Upper lobe of right lung (tissue), 1 donor: Measurements from ENCODE around the gene GSK3A. TPM values are rescaled to one million over a fixed set of nuclear protein-coding genes. Genes with fewer than 3 reads are reported as not detected.

ENCODE experiments used
- ATAC-seq: fragments of 200-7000 bp; cut with Tn5 transposase; one replicate; pipeline ENCODE4 v1.9.1; 2020; ENCODE audit warnings: mild to moderate bottlenecking, moderate library complexity
- DNase-seq: peaks from one replicate; pipeline ENCODE4 v3.0.0-alpha.2; 2020
- H3K27ac ChIP-seq: fragments of 200-600 bp; one replicate; pipeline ENCODE4 v1.8.0; 2022
- H3K27me3 ChIP-seq: fragments of 200-600 bp; one replicate; pipeline ENCODE4 v1.8.0; 2022; ENCODE audit warnings: mild to moderate bottlenecking
- H3K36me3 ChIP-seq: fragments of 200-600 bp; one replicate; pipeline ENCODE4 v1.8.0; 2022
- H3K4me1 ChIP-seq: fragments of 200-600 bp; one replicate; pipeline ENCODE4 v1.8.0; 2022
- H3K4me3 ChIP-seq: fragments of 200-600 bp; one replicate; pipeline ENCODE4 v1.8.0; 2022; ENCODE audit warnings: mild to moderate bottlenecking
- H3K9me3 ChIP-seq: fragments of 200-600 bp; one replicate; pipeline ENCODE4 v1.8.0; 2022
- intact Hi-C: fragments of 100-400 bp; cut with DNase I; formaldehyde crosslinking; loops from one replicate; pipeline ENCODE4 v1.11.0; 2022
- total RNA-seq: library from RNA; stranded (reverse); fragmentation: NEBNext Ultra II Directional; extraction: Animal tissue kit (Norgen Biotek cat#: 25700); gene quantifications from one replicate; pipeline ENCODE4 v1.2.1, GENCODE V29; 2021
- TF ChIP-seq, protein P1 (sequence below): fragments of 200-600 bp; IDR thresholded peaks from one replicate; pipeline ENCODE4 v1.8.0; 2022; ENCODE audit warnings: antibody characterized with exemption
- donor health status: DM: no; HTN: yes; CAD: no; lungs with severe emphysema.

Gene GSK3A
- total RNA-seq, 1 donor from 2014 or later, result 38.7 TPM

DNA sequence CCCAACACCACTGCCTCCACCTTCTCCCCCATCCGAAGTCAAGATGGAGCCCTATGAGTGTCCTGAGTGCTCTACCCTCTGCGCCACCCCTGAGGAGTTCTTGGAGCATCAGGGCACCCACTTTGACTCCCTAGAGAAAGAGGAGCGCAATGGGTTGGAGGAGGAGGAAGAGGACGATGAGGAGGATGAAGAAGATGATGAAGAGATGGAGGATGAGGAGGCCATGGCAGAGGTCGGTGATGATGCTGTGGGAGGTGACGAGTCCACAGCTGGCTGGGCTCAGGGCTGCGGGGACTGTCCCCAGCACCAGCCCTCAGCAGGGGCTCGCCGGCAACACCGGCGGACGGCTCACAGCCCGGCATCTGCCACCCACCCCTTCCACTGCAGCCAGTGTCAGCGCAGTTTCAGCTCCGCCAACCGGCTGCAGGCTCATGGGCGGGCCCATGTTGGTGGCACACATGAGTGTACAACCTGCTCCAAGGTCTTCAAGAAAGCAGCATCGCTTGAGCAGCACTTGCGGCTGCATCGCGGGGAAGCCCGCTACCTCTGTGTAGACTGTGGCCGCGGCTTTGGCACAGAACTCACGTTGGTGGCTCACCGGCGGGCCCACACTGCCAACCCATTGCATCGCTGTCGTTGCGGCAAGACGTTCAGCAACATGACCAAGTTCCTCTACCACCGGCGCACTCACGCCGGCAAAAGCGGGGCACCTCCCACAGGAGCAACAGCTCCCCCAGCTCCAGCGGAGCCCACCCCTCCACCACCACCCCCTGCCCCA is 17.3 kb downstream of the GSK3A start:
- intact Hi-C loops, result no loop called here
- no peak for DNase-seq
- peaks cover 37% of the 10 kb centered on the region for H3K36me3 ChIP-seq

DNA sequence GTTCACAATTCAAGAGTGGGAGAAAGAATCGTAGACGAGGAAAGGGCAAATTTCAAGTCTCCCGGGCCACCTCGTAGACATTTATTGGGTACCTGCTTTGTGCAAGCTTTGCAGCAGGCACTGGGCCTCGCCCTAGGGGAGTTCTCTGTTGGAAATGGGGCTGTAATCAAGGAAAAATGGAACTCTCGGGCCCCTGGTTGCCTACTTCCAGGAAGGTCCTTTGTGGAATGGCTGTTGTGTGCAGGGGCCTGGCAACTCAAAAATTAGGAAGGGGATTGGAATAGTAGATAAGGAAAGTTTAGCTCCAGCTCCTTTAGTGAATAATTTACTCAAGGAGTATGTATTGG is 21.7 kb downstream of the GSK3A start:
- Histone ChIP-seq H3K4me3 (peak overlapping the region; percentile 76), H3K36me3 (peaks cover 17% of the 10 kb centered on the region), H3K27me3 (no peaks in the 10 kb centered on the region), H3K9me3 (no peaks in the 10 kb centered on the region), H3K27ac (peak overlapping the region; percentile 72), H3K4me1 (peaks cover 31% of the 10 kb centered on the region)
- DNase-seq (no peak), ATAC-seq (no peak)
- intact Hi-C loops, result no loop called here
- TF ChIP-seq, protein P1, sequence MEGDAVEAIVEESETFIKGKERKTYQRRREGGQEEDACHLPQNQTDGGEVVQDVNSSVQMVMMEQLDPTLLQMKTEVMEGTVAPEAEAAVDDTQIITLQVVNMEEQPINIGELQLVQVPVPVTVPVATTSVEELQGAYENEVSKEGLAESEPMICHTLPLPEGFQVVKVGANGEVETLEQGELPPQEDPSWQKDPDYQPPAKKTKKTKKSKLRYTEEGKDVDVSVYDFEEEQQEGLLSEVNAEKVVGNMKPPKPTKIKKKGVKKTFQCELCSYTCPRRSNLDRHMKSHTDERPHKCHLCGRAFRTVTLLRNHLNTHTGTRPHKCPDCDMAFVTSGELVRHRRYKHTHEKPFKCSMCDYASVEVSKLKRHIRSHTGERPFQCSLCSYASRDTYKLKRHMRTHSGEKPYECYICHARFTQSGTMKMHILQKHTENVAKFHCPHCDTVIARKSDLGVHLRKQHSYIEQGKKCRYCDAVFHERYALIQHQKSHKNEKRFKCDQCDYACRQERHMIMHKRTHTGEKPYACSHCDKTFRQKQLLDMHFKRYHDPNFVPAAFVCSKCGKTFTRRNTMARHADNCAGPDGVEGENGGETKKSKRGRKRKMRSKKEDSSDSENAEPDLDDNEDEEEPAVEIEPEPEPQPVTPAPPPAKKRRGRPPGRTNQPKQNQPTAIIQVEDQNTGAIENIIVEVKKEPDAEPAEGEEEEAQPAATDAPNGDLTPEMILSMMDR, result no peak

More for the DNA sequence above, 17.3 kb downstream of the GSK3A start:
- no peaks in the 10 kb centered on the region for H3K9me3 ChIP-seq
- no peak for ATAC-seq
- TF ChIP-seq, protein P1, result no peak
- no peak overlapping the region for H3K4me3 ChIP-seq
- H3K27ac ChIP-seq, result no peak overlapping the region
- H3K4me1 ChIP-seq, result peaks cover 11% of the 10 kb centered on the region
- no peaks in the 10 kb centered on the region for H3K27me3 ChIP-seq

DNA sequence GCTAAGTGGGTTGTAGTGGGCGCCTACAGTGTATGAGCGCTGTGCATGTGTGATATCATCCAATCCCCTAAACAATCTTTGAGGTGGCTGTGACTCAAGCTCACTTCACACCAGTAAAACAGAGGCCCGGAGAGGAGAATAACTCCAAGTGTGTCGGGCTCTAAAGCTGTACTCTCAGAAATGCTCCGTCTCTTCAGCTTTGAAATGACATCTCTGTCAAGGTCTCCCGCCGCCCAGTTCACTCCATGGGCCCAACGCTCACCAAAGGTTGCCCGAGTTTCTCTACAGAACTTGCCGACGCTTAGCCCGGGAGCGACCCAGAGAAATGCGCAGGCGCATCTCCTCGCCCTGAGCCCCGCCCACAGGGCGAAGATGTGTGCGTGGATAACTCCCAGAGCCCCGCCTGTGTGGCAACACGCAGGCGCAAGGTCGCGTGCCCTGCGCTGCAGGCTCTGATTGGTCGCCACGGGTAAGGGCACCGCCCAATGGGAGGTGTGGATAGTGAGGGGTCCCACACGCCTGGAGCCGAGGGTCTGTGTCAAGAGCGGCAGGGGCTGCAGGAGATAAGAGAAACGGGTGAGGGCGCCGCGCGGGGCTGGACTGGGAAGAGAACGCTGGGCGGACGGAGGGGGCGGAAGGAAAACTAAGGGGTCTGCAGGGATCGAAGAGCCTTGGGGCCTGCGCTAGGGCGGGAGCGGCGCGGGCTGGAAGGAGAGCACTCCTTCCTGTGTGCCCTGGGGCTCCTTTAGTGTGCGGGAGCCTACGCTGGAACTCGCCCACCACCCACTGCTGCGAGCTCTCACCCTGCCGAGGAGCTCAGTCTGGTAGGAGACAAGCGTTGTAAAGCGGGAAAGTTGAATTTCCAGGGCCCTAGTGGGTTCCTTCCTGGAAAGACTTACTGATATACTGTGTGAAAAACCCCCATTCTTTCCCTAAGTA is 22.3 kb downstream of the GSK3A start, which contains the start of gene ZNF526:
Gene ZNF526, plus strand, starts transcription at position 501 of the 939 bp plus-strand sequence. CDS start 4,092 bp downstream, outside the sequence.
- TF ChIP-seq, protein P1, result no peak
- Histone ChIP-seq H3K36me3 (peaks cover 13% of the 10 kb centered on the region), H3K9me3 (no peaks in the 10 kb centered on the region), H3K27ac (peak within 1 kb of the TSS; percentile 72), H3K4me3 (peak within 1 kb of the TSS; percentile 76), H3K27me3 (no peaks in the 10 kb centered on the region), H3K4me1 (peaks cover 34% of the 10 kb centered on the region)
- intact Hi-C loops, result no loop called here
- ATAC-seq, result peak; percentile 93
- peak; percentile 98 for DNase-seq

DNA sequence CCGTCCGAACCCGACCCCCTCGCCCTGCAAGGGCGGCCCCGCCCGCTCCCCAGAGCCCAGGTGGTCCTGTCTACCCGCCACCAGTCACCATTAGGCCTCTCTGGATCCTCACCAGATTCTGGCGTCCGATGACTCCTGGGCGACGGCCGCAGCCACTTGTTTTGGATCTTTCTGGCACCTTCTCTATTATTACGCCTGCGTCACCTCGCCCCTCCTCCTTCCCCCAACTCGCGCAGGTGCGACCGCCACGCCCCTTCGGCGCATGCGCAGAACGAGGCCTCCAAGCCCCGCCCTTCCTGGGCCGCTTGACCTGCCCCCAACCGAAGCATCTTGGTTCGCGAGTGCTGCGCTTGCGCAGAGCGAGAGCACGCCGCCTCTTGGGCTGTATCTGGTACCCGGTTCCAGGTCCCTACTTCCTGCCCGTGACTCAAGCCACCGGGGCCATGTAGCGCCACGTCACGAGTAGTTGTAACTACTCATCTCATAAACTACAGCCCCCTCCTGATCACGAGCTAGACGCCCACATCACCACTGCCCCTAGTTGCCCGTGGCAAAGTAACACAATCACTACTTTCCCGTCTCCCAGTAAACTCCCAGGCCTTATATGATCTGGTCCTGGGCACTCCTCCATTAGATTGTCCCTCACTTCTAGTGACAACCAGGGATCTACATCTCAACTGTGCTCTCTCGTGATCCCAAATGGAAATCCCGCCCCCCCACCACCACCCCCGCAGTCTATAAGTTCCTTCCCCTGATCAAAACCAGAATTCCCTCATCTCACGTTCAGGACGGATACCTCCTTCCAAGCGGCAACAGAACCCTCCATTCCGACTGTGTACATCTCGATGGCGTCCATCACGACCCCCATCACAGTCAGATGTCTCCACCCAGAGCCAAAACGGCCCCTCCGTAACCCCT is 24.6 kb downstream of the GSK3A start, which contains the start of gene DEDD2:
Gene DEDD2, minus strand, starts transcription at position 158 of the 918 bp plus-strand sequence. CDS start 670 bp downstream, outside the sequence.
- Histone ChIP-seq H3K4me3 (peak within 1 kb of the TSS; percentile 81), H3K9me3 (no peaks in the 10 kb centered on the region), H3K36me3 (peaks cover 26% of the 10 kb centered on the region), H3K4me1 (peaks cover 38% of the 10 kb centered on the region), H3K27ac (peak within 1 kb of the TSS; percentile 84), H3K27me3 (no peaks in the 10 kb centered on the region)
- intact Hi-C loops, result no loop called here
- TF ChIP-seq, protein P1, result no peak
- DNase-seq (peak; percentile 99), ATAC-seq (peak; percentile 85)
